WTC11 (cell line): ENCODE data around the gene KCNH6.

Source experiments
- CREB1 ChIP-seq: sonication (generic); formaldehyde crosslinking; IDR thresholded peaks from 2 replicates; pipeline ENCODE4 v1.8.0; 2023; ENCODE audit warnings: mild to moderate bottlenecking, missing genetic modification reagents
- E2F4 ChIP-seq: sonication (generic); formaldehyde crosslinking; IDR thresholded peaks from 2 replicates; pipeline ENCODE4 v1.8.1; 2022; ENCODE audit warnings: low read depth, mild to moderate bottlenecking, moderate library complexity, missing genetic modification reagents, borderline replicate concordance
- ESRRA ChIP-seq: sonication (generic); formaldehyde crosslinking; IDR thresholded peaks from 2 replicates; pipeline ENCODE4 v1.8.1; 2022; ENCODE audit warnings: mild to moderate bottlenecking, missing genetic modification reagents, borderline replicate concordance
- FOXP1 ChIP-seq: sonication (generic); formaldehyde crosslinking; IDR thresholded peaks from 2 replicates; pipeline ENCODE4 v1.8.0; 2022; ENCODE audit warnings: missing genetic modification reagents, mild to moderate bottlenecking, moderate library complexity, borderline replicate concordance
- JAZF1 ChIP-seq: fragments of 250-450 bp; sonication (Bioruptor Pico); IDR thresholded peaks from 2 replicates; pipeline ENCODE4 v1.9.0; 2021; ENCODE audit warnings: moderate library complexity, mild to moderate bottlenecking, inconsistent platforms
- SMAD3 ChIP-seq: sonication (generic); formaldehyde crosslinking; IDR thresholded peaks from 2 replicates; pipeline ENCODE4 v1.8.0; 2022; ENCODE audit warnings: missing genetic modification reagents, mild to moderate bottlenecking, borderline replicate concordance
- USF1 ChIP-seq: sonication (generic); formaldehyde crosslinking; IDR thresholded peaks from 2 replicates; pipeline ENCODE4 v1.8.0; 2022; ENCODE audit warnings: mild to moderate bottlenecking, missing genetic modification reagents
- ZBTB21 ChIP-seq: sonication (generic); formaldehyde crosslinking; IDR thresholded peaks from 2 replicates; pipeline ENCODE4 v1.8.1; 2023; ENCODE audit warnings: mild to moderate bottlenecking, missing genetic modification reagents, borderline replicate concordance
- ZNF263 ChIP-seq: sonication (generic); formaldehyde crosslinking; IDR thresholded peaks from 2 replicates; pipeline ENCODE4 v1.8.1; 2022; ENCODE audit warnings: low read depth, mild to moderate bottlenecking, moderate library complexity, missing genetic modification reagents
- ZNF317 ChIP-seq: sonication (generic); formaldehyde crosslinking; IDR thresholded peaks from 2 replicates; pipeline ENCODE4 v1.8.1; 2023; ENCODE audit warnings: low read depth, mild to moderate bottlenecking, moderate library complexity, missing genetic modification reagents, borderline replicate concordance
- ZNF512 ChIP-seq: sonication (generic); formaldehyde crosslinking; IDR thresholded peaks from 2 replicates; pipeline ENCODE4 v1.8.1; 2022; ENCODE audit warnings: missing genetic modification reagents, borderline replicate concordance
- TF ChIP-seq, protein P1 (sequence below): fragments of 200-600 bp; IDR thresholded peaks from 2 replicates; pipeline ENCODE4 v1.8.0; 2022; ENCODE audit warnings: antibody characterized with exemption

DNA sequence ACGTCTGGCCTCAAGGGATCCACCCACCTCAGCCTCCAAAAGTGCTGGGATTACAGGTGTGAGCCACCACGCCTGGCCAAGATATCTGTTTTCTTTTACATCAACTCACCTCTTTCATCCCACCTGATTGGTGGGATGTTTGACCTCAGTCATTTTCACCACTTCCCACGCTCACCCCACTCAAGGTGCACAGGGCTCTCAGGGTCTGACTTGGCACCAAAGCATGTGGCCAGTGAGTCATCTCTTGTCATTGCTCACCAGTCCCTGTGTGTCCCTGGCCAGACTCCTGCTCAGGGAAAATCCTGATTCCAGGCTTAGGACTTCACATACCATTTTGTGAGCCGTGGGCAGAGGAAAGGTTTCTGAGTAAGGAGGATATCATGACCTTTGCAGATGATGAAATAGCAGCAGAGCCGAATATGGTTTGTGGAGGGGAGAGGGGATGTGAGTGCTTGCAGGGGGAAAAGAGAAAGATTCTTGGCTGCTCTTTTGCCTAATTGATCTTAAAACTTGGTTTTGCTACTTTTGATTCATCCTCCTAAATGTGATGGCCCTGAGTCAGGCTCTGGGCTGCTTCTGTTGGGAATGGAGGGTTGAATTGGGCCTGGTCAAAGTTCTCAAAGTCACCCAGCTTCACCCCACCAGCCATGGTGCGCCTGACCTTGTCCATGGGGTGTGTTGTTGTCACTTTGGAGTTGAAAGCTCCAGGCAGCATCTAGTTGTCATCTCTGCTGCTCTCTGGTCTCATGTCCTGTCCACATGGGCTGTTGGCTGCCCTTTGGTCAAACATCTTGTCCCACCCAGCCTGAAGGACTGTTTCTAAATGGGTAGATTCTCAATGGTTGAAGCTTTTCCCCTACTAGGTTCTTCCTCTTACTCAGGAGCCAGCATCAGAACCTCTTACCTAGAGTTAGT is 6.0 kb upstream of the KCNH6 start:
- TF ChIP-seq, protein P1, sequence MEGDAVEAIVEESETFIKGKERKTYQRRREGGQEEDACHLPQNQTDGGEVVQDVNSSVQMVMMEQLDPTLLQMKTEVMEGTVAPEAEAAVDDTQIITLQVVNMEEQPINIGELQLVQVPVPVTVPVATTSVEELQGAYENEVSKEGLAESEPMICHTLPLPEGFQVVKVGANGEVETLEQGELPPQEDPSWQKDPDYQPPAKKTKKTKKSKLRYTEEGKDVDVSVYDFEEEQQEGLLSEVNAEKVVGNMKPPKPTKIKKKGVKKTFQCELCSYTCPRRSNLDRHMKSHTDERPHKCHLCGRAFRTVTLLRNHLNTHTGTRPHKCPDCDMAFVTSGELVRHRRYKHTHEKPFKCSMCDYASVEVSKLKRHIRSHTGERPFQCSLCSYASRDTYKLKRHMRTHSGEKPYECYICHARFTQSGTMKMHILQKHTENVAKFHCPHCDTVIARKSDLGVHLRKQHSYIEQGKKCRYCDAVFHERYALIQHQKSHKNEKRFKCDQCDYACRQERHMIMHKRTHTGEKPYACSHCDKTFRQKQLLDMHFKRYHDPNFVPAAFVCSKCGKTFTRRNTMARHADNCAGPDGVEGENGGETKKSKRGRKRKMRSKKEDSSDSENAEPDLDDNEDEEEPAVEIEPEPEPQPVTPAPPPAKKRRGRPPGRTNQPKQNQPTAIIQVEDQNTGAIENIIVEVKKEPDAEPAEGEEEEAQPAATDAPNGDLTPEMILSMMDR, result no peak
- TF ChIP-seq ESRRA (CRISPR knock-in tag) (no peak), USF1 (no peak), ZNF512 (CRISPR knock-in tag) (no peak), ZNF317 (no peak), JAZF1 (CRISPR knock-in tag) (no peak), ZNF263 (CRISPR knock-in tag) (no peak), FOXP1 (CRISPR knock-in tag) (no peak), ZBTB21 (CRISPR knock-in tag) (no peak), E2F4 (no peak), CREB1 (CRISPR knock-in tag) (no peak), SMAD3 (CRISPR knock-in tag) (no peak)
